A673 (cell line): Measurements from ENCODE around the gene RPL39L. TPM values are rescaled to one million over a fixed set of nuclear protein-coding genes. Genes with fewer than 3 reads are reported as not detected.

Experiments used
- BruUV-seq: library from RNA; stranded (reverse); fragments of 400-500 nt; replicated peaks from 2 replicates; lab custom pipeline; 2021; lab: Mats Ljungman, UMichigan
- CTCF ChIA-PET: fragments of 300-600 bp; sonication (Branson Sonifier 250); formaldehyde crosslinking; loops from one replicate; lab custom pipeline; 2022; ENCODE audit warnings: antibody characterized with exemption; lab: Charles Lee
- POLR2A ChIA-PET: fragments of 300-600 bp; sonication (Branson Sonifier 250); formaldehyde crosslinking; loops from one replicate; lab custom pipeline; 2022; ENCODE audit warnings: antibody characterized with exemption; ENCODE audit not compliant: low non-redundant PET; lab: Charles Lee
- DNase-seq: peaks from one replicate; pipeline ENCODE4 v3.0.0-alpha.2; 2015; ENCODE audit warnings: low spot score
- H3K27ac ChIP-seq: fragments of 200-600 bp; sonication (generic); 2 replicates; pipeline ENCODE4 v1.5.1; 2016; ENCODE audit warnings: mixed run types, low read depth, mild to moderate bottlenecking, mixed read lengths, antibody characterized with exemption, low read length; ENCODE audit not compliant: poor library complexity, severe bottlenecking
- H3K27me3 ChIP-seq: fragments of 200-600 bp; sonication (generic); replicated peaks from 2 replicates; pipeline ENCODE4 v1.6.1; 2017; ENCODE audit warnings: mixed run types, low read depth, mild to moderate bottlenecking, mixed read lengths, antibody characterized with exemption, low read length; ENCODE audit not compliant: insufficient read depth, poor library complexity
- H3K36me3 ChIP-seq: fragments of 200-600 bp; sonication (generic); 2 replicates; pipeline ENCODE4 v1.6.1; 2016; ENCODE audit warnings: mixed run types, mild to moderate bottlenecking, mixed read lengths, antibody characterized with exemption, low read length; ENCODE audit not compliant: insufficient read depth, poor library complexity, severe bottlenecking
- H3K4me1 ChIP-seq: fragments of 200-600 bp; sonication (generic); 2 replicates; pipeline ENCODE4 v1.6.1; 2017; ENCODE audit warnings: mixed run types, mild to moderate bottlenecking, mixed read lengths, antibody characterized with exemption, low read length; ENCODE audit not compliant: insufficient read depth, poor library complexity, severe bottlenecking
- H3K4me3 ChIP-seq: fragments of 200-600 bp; sonication (generic); 2 replicates; pipeline ENCODE4 v1.5.1; 2016; ENCODE audit warnings: low read depth, mixed run types, mild to moderate bottlenecking, mixed read lengths, low read length; ENCODE audit not compliant: poor library complexity, severe bottlenecking
- H3K9me3 ChIP-seq: fragments of 200-600 bp; sonication (generic); 2 replicates; pipeline ENCODE4 v1.6.1; 2016; ENCODE audit warnings: mixed run types, low read depth, mild to moderate bottlenecking, mixed read lengths, antibody characterized with exemption, low read length; ENCODE audit not compliant: poor library complexity, severe bottlenecking
- CTCF ChIP-seq: fragments of 300-800, 200-600 bp; sonication (generic); conservative IDR thresholded peaks from 2 replicates; pipeline ENCODE4 v1.5.1; 2017; ENCODE audit warnings: low read depth, mild to moderate bottlenecking, antibody characterized with exemption, low read length, moderate library complexity, mixed read lengths
- EZH2 ChIP-seq: fragments of 200-600 bp; sonication (generic); IDR thresholded peaks from 2 replicates; pipeline ENCODE4 v1.6.1; 2017; ENCODE audit warnings: borderline replicate concordance, low read depth, mild to moderate bottlenecking, mixed read lengths, antibody characterized with exemption, low read length; ENCODE audit not compliant: poor library complexity, severe bottlenecking
- intact Hi-C: fragments of 100-400 bp; cut with micrococcal nuclease; formaldehyde crosslinking; loops from one replicate; pipeline ENCODE4 v1.10.0; 2022; ENCODE audit not compliant: unreplicated experiment
- total RNA-seq: library from RNA; stranded (reverse); gene quantifications from 2 replicates; pipeline ENCODE4 v1.2.3, GENCODE V29; 2021

Gene RPL39L
- total RNA-seq, 1 experiment from 2014 or later: 35.3 TPM

- no peak for DNase-seq
- POLR2A ChIA-PET: no interaction called here
- no peak overlapping the region for H3K4me3 ChIP-seq
- H3K36me3 ChIP-seq: no peaks in the 10 kb centered on the region
- no peaks in the 10 kb centered on the region for H3K4me1 ChIP-seq
- H3K9me3 ChIP-seq: peaks cover 4% of the 10 kb centered on the region
- intact Hi-C loops: no loop called here
- no peak overlapping the region for H3K27ac ChIP-seq
- BruUV-seq: no TSS peak
- no peak for TF ChIP-seq EZH2
- no peak for TF ChIP-seq CTCF
- CTCF ChIA-PET: no interaction called here
- no peaks in the 10 kb centered on the region for H3K27me3 ChIP-seq
Observed at GRCh38 chr3:187145149-187145895, 6.0 kb upstream of the RPL39L start.

DNA sequence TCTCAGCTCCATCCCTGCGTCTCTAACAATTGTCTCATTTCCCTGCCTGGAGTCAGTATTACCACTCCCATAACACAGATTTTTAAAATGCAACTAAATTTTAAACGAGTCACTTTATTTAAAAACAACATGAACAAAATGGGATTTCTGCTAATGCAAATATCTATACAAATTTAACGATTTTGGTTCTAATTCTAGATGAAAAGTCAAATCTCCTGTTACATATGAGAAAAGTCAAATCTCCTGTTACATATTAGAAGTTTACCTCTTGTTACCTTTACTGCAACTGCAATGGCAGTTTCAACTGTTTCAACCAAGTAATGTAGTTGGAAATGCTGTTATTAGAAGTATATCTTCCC lies 578 bp upstream of the RPL39L start:
- TF ChIP-seq EZH2 (no peak), CTCF (0 out of 2 replicates have a peak, but pooled peaks have one; percentile 7)
- intact Hi-C loops: no loop called here
- ChIA-PET POLR2A (interaction anchor here (0.5 to 0.6 kb wide), 7 partner anchors 66 to 1042 kb away, joined by 3 to 10 read pairs (median 4); no protein-coding TSS in a partner anchor), CTCF (interaction anchor here (0.6 to 2.2 kb wide), 10 partner anchors 8 to 526 kb away, joined by 3 to 27 read pairs (median 6); no protein-coding TSS in a partner anchor)
- BruUV-seq: no TSS peak
- Histone ChIP-seq H3K4me1 (no peaks in the 10 kb centered on the region), H3K36me3 (no peaks in the 10 kb centered on the region), H3K9me3 (peaks cover 2% of the 10 kb centered on the region), H3K4me3 (peak overlapping the region; percentile 65), H3K27me3 (no peaks in the 10 kb centered on the region), H3K27ac (peak overlapping the region; percentile 87)
- no peak for DNase-seq

- no peaks in the 10 kb centered on the region for H3K4me1 ChIP-seq
- CTCF ChIA-PET: no interaction called here
- H3K4me3 ChIP-seq: no peak overlapping the region
- no peak for DNase-seq
- BruUV-seq: no TSS peak
- H3K36me3 ChIP-seq: no peaks in the 10 kb centered on the region
- no peak overlapping the region for H3K27ac ChIP-seq
- H3K9me3 ChIP-seq: no peaks in the 10 kb centered on the region
- POLR2A ChIA-PET: no interaction called here
- H3K27me3 ChIP-seq: no peaks in the 10 kb centered on the region
- no peak for TF ChIP-seq EZH2
- TF ChIP-seq CTCF: no peak
- intact Hi-C loops: no loop called here
Observed at GRCh38 chr3:187136936-187137335, 2.4 kb downstream of the RPL39L start.
